Mesothelial cell of epicardium (in vitro differentiated cells): ENCODE data around the gene MEIS3. TPM values are rescaled to one million over a fixed set of nuclear protein-coding genes. Genes with fewer than 3 reads are reported as not detected.

Source experiments
- DNase-seq, 2 experiments: peaks; one replicate each; pipeline ENCODE4 v3.0.0; 2021; ENCODE audit warnings: low spot score in 2 of 2; ENCODE audit not compliant: unreplicated experiment in 2 of 2
- H3K27ac Mint-ChIP-seq: 2 replicates; pipeline ENCODE4 v1.8.0; 2021; ENCODE audit warnings: mixed read lengths
- H3K27me3 Mint-ChIP-seq: 2 replicates; pipeline ENCODE4 v1.8.0; 2021; ENCODE audit warnings: low read depth, mixed read lengths
- H3K36me3 Mint-ChIP-seq: 2 replicates; pipeline ENCODE4 v1.8.0; 2021; ENCODE audit warnings: mixed read lengths
- H3K4me1 Mint-ChIP-seq: 2 replicates; pipeline ENCODE4 v1.8.0; 2021; ENCODE audit warnings: mixed read lengths
- H3K4me3 Mint-ChIP-seq: 2 replicates; pipeline ENCODE4 v1.8.0; 2021; ENCODE audit warnings: mild to moderate bottlenecking, moderate library complexity, mixed read lengths
- H3K9me3 Mint-ChIP-seq: 2 replicates; pipeline ENCODE4 v1.8.0; 2021; ENCODE audit warnings: mixed read lengths
- total RNA-seq: library from RNA; stranded (reverse); gene quantifications from 3 replicates; pipeline ENCODE4 v1.2.1, GENCODE V29; 2021
- TF ChIP-seq, protein P1 (sequence below): fragments of 200-600 bp; sonication (generic); IDR thresholded peaks from one replicate; pipeline ENCODE4 v1.5.0; 2021; ENCODE audit warnings: antibody characterized with exemption; ENCODE audit not compliant: unreplicated experiment

The MEIS3 gene
- total RNA-seq, 1 donor from 2014 or later = 273 TPM

DNA sequence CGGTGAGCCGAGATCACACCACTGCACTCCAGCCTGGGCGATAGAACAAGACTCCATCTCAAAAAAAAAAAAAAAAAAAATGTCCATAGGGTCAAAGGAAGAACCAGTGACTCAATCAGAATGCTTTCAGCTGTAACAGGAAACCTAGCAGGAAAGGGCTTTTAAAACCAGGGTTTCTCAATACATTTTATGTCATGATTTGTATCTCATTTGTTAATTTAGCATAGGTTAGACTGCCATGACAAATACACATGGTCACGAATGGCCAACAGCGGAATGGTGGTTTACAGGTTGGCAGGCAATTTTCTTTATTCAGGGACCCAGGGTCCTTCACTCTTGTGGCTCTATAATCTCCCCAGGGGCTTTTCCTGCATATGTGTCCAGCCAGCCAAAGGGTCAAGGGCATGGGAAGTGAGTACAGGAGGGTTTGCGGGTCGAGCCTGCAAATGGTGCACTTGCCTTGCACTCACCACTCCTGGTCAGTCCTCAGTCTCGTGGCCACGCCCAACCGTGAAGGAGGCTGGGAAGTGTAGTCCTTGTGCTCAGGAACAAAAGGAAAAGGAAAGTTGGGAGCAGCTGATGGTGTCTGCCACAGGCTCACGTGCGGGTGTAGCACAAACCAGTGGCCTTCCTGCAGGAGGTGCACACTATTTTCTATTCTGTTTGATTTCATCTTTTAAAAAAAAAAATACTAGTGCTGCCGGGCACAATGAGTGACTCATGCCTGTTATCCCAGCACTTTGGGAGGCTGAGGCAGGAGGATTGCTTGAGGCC, 55.4 kb downstream of the MEIS3 start:
- H3K9me3 Mint-ChIP-seq = no peaks in the 10 kb centered on the region
- peaks cover 25% of the 10 kb centered on the region for H3K36me3 Mint-ChIP-seq
- H3K27ac Mint-ChIP-seq = no peak overlapping the region
- TF ChIP-seq, protein P1, sequence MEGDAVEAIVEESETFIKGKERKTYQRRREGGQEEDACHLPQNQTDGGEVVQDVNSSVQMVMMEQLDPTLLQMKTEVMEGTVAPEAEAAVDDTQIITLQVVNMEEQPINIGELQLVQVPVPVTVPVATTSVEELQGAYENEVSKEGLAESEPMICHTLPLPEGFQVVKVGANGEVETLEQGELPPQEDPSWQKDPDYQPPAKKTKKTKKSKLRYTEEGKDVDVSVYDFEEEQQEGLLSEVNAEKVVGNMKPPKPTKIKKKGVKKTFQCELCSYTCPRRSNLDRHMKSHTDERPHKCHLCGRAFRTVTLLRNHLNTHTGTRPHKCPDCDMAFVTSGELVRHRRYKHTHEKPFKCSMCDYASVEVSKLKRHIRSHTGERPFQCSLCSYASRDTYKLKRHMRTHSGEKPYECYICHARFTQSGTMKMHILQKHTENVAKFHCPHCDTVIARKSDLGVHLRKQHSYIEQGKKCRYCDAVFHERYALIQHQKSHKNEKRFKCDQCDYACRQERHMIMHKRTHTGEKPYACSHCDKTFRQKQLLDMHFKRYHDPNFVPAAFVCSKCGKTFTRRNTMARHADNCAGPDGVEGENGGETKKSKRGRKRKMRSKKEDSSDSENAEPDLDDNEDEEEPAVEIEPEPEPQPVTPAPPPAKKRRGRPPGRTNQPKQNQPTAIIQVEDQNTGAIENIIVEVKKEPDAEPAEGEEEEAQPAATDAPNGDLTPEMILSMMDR = no peak
- no peak overlapping the region for H3K4me3 Mint-ChIP-seq
- no peaks in the 10 kb centered on the region for H3K27me3 Mint-ChIP-seq
- no peaks in the 10 kb centered on the region for H3K4me1 Mint-ChIP-seq
- no peak for DNase-seq

GRCh38 chr19:47362321-47362720, 57.0 kb downstream of the MEIS3 start:
- H3K36me3 Mint-ChIP-seq = peaks cover 39% of the 10 kb centered on the region
- no peaks in the 10 kb centered on the region for H3K9me3 Mint-ChIP-seq
- TF ChIP-seq, protein P1 = no peak
- no peaks in the 10 kb centered on the region for H3K27me3 Mint-ChIP-seq
- H3K27ac Mint-ChIP-seq = no peak overlapping the region
- DNase-seq = no peak
- H3K4me3 Mint-ChIP-seq = no peak overlapping the region
- no peaks in the 10 kb centered on the region for H3K4me1 Mint-ChIP-seq

GRCh38 chr19:47358936-47359335, 60.4 kb downstream of the MEIS3 start:
- Mint-ChIP-seq H3K4me3 (no peak overlapping the region), H3K9me3 (no peaks in the 10 kb centered on the region), H3K36me3 (peaks cover 60% of the 10 kb centered on the region), H3K27me3 (no peaks in the 10 kb centered on the region), H3K4me1 (no peaks in the 10 kb centered on the region), H3K27ac (no peak overlapping the region)
- TF ChIP-seq, protein P1 = no peak
- DNase-seq = no peak

- no peak overlapping the region for H3K4me3 Mint-ChIP-seq
- H3K27me3 Mint-ChIP-seq = no peaks in the 10 kb centered on the region
- TF ChIP-seq, protein P1 = peak; percentile 24
- H3K36me3 Mint-ChIP-seq = peaks cover 61% of the 10 kb centered on the region
- no peak for DNase-seq
- H3K4me1 Mint-ChIP-seq = no peaks in the 10 kb centered on the region
- H3K9me3 Mint-ChIP-seq = no peaks in the 10 kb centered on the region
- H3K27ac Mint-ChIP-seq = no peak overlapping the region
Observed at GRCh38 chr19:47357788-47358680, 61.3 kb downstream of the MEIS3 start.

DNA sequence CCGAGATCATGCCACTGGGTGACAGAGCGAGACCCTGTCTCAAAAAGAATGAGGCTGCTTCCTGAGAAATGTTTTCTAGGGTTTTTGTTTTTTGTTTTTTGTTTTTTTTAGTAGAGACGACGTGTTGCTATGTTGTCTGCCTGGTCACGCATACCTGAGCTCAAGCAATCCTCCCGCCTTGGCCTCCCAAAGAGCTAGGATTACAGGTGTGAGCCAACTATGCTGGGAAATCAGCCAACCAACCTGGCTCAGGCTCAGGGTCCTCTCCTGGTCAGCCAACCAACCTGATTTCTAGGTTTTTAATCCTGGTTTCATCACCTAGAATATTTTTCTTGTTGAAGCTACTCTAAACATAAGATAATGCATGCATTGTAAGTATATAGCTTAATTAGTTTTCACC, 62.4 kb downstream of the MEIS3 start:
- Mint-ChIP-seq H3K27me3 (no peaks in the 10 kb centered on the region), H3K4me1 (no peaks in the 10 kb centered on the region), H3K27ac (no peak overlapping the region), H3K9me3 (no peaks in the 10 kb centered on the region), H3K36me3 (peaks cover 66% of the 10 kb centered on the region), H3K4me3 (no peak overlapping the region)
- TF ChIP-seq, protein P1 = no peak
- no peak for DNase-seq
